T1000 (cell line): ENCODE results near the gene SNX6.
"Not testable (repeated sequence)": the region's sequence is repeated elsewhere in the genome, so short reads cannot be mapped to it uniquely, and the experiment has no call there.

Experiments
- DNase-seq: peaks from one replicate; lab custom pipeline; 2025; ENCODE audit warnings: mixed read lengths; lab: John Stamatoyannopoulos, UW

The SNX6 gene

DNA sequence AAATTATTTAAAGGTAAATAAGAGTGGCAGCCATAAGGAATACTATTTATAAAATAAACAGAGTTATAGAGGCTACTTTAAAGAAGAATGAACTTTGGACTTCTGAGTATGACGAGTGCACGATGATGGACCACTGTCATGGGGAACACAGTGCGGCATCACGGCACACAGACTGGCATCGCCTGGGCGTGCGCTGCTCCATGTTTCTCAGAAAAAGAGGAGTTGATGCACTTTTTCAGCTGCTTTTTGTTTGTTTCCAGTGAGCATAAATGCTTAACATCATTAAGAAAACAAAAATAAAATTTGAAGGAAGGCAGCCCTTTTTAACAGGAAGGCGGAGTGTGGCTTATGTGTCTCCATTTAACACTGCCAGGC is 67.2 kb downstream of the SNX6 start:
- DNase-seq, result no peak

DNA sequence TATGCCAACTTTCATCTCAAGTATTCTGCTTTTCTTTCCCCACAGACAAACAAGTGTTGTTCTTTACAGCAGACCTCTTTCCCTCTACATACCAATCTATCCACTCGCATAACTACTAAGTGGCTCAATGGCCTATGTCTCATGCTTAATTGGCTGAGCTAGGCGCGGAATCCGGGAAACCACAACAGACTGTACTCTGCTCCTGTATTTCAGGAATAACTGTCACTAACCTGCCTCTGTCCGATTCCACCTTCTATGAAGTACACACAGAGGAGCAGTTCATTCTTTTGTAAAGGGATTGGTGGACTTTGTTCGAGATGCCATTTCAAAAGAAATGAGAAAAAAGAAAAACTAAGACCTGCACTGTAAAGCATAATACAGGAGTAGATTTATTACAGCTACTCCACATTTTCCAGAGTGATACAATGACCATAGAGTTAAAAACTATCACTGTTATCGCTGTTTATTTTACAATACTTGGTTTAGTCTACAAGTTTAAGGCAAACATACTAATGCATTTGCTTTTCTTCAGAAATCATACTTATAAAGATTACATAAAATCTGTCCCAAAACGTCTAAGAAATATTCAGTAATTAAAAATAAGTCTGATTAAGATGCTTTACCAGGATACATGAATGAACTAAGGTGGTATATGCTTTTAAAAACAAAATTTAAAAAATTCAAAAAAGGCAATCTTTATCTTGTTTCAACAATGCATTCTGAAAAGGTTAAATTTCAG is 67.7 kb downstream of the SNX6 start:
- DNase-seq, result not testable (repeated sequence)

DNA sequence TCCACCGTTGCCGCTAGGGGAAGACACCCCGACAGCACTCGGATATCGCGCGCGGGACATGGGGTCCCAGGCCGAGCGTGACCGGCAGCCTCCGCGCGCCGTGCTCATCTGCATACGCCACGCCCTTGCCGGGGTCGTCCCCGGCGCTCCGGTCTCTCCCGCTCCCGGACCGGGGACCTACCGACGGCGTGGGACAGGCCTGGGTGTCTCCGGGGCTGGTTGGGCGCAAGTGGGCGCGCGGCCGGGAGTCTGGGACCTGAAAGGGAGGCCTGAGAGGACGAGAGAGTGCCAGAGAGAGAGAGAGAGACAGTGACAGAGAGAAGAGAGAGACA is 73.5 kb downstream of the SNX6 start:
- DNase-seq, result not testable (repeated sequence)

DNA sequence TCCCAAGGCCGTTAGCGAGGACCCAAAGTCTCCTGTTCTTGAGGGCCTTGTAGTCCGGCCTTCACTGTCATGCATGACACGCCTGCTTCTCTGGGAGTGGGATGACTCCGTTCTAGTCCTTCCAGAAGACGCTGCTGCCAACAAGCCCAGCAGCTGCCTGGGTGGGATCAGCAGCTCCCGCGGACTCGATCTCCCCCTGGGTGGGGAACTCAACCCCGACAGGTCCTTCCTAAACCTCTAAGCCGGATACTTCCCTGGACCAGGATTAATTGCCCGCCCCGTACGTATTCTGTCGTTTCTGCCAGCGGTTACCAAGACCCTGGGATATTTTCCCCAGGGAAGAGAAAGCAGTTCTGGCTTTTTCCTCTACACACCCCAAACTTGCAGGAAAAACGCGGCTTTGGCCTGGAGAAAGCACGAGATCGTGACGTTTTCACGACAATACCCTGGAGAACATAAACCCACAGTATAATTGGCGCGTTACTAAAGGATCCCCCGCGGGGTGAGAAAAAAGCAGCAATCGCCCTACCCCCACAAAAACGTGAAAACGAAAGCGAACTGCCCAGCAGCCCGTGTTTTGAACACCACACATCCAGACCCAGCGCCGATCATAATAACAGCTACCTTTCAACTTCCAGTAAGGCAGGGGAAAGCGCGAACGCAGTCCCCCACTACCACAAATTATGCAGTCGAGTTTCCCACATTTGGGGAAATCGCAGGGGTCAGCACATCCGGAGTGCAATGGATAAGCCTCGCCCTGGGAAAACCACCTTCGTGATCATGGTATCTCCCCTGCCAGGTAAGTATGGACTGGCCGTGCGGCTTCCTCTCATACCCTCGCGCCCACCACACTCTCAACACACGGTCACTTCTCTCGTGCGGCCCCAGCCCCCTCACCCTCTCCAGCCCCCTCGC is 74.1 kb downstream of the SNX6 start:
- DNase-seq, result not testable (repeated sequence)

DNA sequence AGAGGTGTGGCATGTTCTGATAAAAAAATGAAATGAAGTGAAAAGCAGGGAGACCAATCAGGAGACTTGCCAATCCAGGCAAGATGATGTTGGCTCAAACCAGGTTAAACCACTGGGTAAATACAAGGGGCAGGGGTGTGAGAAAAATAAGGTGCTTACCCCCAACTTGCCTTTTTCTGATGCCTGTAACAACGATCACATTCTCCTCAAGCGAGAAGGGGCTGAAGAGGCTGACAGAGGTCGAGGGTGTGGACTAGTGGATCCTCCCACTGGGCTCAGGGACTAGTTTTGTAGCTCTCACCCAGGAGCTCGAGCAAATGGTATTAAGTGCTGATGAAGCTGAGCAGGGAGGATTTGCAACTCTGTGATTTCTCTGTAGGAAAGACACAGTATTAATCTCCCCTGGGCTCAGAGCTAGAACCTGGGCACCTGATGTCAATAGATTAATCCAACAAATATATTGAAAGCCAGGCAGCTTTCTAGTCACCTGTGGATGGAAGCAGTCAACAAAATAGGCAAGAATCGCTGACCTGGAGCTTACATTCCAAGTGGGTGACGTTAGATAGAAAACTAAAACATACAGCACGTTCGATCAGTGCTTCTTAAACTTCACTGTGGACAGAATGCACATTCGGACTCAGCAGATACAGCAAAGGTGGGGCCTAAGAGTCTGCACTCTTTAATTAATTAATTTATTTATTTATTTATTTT is 75.3 kb downstream of the SNX6 start:
- no peak for DNase-seq

DNA sequence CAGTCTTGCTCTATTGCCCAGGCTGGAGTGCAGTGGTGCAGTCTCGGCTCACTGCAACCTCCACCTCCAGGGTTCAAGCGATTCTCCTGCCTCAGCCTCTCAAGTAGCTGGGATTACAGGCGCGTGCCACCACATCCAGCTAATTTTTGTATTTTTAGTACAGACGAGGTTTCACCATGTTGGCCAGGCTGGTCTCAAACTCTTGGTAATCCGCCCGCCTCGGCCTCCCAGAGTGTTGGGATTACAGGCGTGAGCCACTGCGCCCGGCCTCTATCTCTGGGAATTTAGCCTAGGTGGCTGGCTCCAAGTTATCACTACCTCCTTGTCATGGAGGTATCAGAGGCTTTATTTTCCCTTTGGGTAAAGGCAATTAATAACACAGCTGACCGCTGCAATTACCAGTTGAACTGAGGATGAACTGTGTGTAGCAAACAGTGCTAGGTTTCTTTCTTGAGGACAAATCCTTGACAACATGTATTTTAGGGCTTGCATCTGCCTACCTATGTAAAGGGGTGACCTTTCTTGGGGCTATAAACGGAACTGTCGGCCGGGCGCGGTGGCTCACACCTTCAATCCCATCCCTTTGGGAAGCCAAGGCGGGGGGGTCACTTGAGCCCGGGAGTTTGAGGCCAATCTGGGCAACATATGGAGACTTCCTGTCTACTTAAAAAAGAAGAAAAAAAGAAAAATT is 80.5 kb downstream of the SNX6 start:
- not testable (repeated sequence) for DNase-seq

DNA sequence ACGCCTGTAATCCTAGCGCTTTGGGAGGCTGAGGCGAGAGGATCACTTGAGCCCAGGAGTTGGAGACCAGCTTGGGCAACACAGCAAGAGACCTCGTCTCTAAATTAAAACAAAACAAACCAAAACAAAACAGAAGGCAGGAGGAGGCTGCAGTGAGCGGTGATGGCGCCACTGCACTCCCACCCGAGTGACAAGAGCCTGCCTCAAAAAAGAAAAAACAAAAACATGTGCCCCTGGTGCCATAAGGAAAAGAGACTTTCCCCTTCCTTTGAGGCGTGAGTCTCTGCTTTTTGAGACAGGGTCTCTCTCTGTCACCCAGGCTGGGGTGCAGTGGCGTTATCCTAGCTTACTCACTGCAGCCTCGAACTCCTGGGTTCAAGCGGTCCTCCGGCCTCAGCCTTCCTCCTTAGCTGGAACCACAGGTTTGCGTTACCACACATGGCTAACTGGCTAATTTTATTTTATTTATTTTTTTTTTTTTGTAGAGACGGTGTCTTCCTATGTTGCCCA is 81.4 kb downstream of the SNX6 start:
- no peak for DNase-seq

DNA sequence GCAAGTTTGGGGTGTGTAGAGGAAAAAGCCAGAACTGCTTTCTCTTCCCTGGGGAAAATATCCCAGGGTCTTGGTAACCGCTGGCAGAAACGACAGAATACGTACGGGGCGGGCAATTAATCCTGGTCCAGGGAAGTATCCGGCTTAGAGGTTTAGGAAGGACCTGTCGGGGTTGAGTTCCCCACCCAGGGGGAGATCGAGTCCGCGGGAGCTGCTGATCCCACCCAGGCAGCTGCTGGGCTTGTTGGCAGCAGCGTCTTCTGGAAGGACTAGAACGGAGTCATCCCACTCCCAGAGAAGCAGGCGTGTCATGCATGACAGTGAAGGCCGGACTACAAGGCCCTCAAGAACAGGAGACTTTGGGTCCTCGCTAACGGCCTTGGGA is 82.8 kb downstream of the SNX6 start:
- not testable (repeated sequence) for DNase-seq

DNA sequence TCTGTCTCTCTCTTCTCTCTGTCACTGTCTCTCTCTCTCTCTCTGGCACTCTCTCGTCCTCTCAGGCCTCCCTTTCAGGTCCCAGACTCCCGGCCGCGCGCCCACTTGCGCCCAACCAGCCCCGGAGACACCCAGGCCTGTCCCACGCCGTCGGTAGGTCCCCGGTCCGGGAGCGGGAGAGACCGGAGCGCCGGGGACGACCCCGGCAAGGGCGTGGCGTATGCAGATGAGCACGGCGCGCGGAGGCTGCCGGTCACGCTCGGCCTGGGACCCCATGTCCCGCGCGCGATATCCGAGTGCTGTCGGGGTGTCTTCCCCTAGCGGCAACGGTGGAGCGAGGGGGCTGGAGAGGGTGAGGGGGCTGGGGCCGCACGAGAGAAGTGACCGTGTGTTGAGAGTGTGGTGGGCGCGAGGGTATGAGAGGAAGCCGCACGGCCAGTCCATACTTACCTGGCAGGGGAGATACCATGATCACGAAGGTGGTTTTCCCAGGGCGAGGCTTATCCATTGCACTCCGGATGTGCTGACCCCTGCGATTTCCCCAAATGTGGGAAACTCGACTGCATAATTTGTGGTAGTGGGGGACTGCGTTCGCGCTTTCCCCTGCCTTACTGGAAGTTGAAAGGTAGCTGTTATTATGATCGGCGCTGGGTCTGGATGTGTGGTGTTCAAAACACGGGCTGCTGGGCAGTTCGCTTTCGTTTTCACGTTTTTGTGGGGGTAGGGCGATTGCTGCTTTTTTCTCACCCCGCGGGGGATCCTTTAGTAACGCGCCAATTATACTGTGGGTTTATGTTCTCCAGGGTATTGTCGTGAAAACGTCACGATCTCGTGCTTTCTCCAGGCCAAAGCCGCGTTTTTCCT is 83.4 kb downstream of the SNX6 start:
- not testable (repeated sequence) for DNase-seq

DNA sequence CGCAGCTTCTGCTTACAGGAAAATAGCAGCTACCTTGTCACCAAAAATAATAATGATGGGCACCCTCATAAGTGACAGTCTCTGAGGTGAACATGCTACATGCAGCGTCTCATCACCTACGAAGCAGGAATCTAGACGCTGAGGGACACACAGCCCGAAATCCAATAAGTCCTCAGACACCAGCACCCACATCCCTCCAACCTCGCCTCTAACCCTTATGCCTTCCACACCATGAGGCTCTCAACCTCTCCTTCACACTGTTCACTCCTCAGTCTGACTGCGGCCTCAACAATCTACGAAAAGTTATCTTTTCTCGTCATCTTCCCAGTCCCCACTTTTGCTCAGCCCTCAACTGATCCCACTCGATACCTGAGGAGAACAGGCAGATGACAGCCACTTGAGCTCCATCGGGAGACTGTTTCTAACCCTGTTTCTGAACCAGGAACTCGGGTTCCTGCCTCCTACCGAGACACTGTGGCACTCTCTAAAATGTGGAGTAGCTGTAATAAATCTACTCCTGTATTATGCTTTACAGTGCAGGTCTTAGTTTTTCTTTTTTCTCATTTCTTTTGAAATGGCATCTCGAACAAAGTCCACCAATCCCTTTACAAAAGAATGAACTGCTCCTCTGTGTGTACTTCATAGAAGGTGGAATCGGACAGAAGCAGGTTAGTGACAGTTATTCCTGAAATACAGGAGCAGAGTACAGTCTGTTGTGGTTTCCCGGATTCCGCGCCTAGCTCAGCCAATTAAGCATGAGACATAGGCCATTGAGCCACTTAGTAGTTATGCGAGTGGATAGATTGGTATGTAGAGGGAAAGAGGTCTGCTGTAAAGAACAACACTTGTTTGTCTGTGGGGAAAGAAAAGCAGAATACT is 89.5 kb downstream of the SNX6 start:
- not testable (repeated sequence) for DNase-seq

DNA sequence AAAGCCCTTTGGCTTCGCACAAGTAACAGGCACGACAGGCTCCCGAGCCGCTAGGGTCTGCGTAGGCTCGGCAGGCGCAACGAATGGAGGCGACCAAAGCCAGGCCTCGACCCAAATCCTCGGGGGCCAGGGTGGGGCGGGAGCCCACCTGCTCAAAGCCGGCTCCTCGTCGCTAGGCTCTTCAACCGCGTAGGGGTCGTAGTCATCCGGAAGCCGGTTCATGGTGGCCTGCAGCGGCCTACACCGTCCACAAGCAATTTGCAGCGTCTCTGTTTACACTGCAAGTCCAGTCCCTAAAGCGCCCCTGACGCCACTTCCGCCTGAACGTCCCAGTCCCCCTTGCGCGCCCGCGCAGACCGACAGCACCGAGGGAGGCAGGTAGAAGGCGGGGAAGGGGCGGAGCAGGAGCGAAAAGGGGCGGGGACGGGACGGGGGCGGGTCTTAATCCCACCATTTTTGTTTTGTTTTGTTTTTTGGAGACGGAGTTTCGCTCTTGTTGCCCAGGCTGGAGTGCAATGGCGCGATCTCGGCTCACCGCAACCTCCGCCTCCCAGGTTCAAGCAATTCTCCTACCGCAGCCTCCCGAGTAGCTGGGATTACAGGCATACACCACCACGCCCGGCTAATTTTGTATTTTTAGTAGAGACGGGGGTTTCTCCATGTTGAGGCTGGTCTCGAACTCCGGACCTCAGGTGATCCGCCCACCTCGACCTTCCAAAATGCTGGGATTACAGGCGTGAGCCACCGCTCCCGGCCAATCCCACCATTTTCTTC is 90.4 kb downstream of the SNX6 start, which contains the start of gene EAPP:
Gene EAPP (minus strand): TSS at position 295 of the 774 bp plus-strand sequence. CDS start 73 bp downstream, at position 222.
- no peak for DNase-seq

DNA sequence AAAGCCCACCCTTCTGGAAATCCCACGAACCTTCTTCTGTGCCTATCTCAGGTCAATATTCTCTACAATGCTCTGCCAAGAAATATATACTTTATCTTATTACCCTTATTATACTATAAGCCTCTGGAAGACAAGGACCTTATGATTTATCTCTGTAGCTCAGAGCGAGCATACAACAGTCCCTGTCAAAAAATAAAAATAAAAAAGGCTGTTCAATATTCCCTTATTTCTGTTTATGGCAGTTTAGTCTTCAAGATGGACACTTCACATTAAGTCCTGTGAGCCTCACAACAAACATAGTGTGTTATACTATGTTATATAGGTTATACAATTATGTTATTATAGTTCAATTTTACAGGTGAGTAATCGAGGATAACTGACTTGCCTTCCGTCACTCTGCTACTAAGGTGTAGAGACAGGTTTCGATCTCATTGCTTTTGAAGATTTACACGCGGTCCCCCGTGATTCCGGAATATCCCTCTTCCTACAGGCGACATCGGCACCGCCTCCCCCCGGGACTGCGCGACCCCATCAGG is 91.0 kb downstream of the SNX6 start:
- no peak for DNase-seq

DNA sequence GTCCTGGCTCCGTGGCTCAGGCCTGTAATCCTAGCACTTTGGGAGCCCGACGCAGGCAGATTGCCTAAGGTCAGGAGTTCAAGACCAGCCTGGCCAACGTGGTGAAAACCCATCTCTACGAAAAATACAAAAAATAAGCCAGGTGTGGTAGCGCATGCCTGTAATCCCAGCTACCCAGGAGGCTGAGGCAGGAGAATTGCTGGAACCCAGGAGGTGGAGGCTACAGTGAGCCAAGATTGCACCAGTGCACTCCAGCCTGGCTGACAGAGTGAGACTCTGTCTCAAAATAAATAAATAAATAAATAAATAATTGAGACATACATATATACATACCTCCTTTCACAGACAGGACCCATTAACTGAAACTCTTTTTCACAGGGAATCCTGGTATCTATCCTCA is 91.9 kb downstream of the SNX6 start:
- not testable (repeated sequence) for DNase-seq

DNA sequence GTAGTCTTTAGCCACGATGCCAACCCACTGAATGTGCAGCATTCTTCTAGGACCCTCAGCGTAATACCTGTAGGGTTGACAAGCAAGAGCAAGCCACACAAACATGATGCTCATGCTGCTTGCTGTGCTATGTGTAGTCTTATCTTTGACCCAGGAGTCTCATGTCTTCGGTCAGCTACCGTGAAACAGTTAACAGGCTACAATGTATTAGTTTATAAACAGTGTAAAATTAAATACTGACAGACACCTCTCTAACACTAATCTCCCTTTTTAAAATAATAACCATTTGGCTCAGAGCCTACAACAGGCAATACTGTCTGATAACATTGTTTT is 92.3 kb downstream of the SNX6 start:
- DNase-seq, result no peak

DNA sequence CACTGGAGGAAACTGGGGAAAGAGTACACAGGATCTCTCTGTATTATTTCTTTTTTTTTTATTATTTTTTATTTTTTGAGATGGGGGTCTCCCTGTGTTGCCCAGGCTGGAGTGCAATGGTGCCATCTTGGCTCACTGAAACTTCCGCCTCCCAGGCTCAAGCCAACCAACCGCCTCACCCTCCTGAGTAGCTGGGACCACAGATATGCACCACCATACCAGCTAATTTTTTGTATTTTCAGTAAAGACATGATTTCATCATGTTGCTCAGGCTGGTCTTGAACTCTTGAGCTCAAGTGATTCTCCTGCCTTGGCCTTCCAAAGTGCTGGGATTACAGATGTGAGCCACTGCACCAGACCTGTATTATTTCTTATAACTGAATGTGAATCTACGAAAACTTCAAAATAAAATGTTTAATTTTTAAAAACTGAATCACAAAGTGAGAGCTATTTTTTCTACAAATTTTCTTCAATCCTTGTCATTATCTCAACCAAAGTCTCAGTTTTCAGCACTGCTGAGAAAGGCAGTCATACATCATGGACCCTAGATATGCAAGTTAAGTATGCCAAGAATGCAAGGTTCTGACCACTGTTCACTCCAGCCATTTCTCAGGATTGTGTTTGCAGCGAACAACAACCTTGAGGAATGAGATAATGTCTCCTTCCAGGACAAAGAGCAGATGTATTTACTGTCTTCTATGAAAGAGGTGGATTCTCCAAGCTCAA is 92.8 kb downstream of the SNX6 start:
- DNase-seq, result no peak

DNA sequence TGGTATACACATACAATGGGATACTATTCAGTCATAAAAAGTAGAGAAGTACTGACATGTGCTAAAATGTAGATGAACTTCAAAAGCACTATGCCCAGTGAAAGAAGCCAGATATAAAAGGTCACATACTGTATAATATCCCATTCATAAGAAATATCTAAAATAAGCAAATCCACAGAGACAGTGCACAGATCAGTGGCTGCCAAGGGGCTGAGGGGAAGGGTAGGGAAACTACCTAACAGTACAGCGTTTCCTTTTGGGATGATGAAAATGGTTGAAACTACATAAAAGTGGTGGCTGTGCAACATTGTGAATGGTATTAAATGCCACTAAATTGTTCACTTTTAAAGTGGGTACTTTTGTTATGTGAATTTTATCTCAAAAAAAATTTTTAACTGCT is 102.4 kb downstream of the SNX6 start:
- DNase-seq, result no peak

DNA sequence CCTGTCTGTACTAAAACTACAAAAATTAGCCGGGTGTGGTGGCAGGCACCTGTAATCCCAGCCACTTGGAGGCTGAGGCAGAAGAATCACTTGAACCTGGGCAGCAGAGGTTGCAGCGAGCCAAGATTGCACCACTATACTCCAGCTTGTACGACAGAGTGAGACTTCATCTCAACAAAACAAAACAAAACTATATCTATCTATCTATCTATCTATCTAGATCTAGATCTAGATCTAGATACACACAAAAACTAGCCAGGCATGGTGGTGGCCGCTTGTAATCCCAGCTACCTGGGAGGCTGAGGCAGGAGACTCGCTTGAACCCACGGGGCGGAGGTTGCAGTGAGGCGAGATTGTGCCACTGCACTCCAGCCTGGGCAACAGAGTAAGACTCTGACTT is 105.7 kb downstream of the SNX6 start:
- not testable (repeated sequence) for DNase-seq

DNA sequence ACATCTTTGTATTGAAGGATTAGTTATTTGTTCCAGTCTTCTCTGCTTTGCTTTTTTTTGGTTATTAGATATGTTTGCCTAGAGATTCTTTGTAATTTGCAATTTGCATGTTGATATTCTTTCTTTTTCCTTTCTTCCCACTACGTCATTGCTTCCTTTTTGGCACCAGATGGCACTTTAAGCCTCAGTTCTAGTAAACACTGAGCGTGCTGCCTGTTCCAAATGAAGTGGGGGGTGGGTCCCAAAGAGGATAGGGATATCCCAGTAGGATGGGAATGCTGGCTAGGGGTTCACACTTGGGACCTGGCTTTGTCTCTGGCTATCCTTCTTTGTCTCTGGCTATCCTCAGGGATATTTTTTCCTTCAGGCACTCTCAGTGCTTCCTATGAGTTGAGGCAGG is 107.5 kb downstream of the SNX6 start:
- no peak for DNase-seq
